Breast epithelium (tissue), 4 donors: Measurements from ENCODE around the gene RMP24.

Source experiments
- DNase-seq, 2 donors: peaks; one replicate each; pipeline ENCODE4 v3.0.0-alpha.2; 2019; ENCODE audit warnings: low spot score in 2 of 2
- H3K27ac ChIP-seq, 2 donors: fragments of 200-600 bp; sonication (generic) in 1 of 2; one replicate each; pipeline ENCODE4 v1.5.1; 2016 to 2019; ENCODE audit warnings: mild to moderate bottlenecking in 1 of 2
- H3K27me3 ChIP-seq, 2 donors: fragments of 200-600 bp; sonication (generic) in 1 of 2; one replicate each; pipeline versions ENCODE4 v1.5.1 to v1.6.0; 2017 to 2019; ENCODE audit warnings: control low read depth in 1 of 2, mild to moderate bottlenecking in 1 of 2
- H3K36me3 ChIP-seq: fragments of 200-600 bp; one replicate; pipeline ENCODE4 v1.5.1; 2019
- H3K4me1 ChIP-seq, 2 donors: fragments of 200-600 bp; sonication (generic); one replicate each; pipeline ENCODE4 v1.5.1; 2016 to 2019; ENCODE audit warnings: control low read depth in 1 of 2
- H3K4me3 ChIP-seq, 3 donors: fragments of 200-600 bp; sonication (generic); 1 replicate in 2 of 3; 2 replicates in 1 of 3; pipeline ENCODE4 v1.5.1; 2016 to 2019; ENCODE audit warnings: mild to moderate bottlenecking in 3 of 3, moderate library complexity in 2 of 3
- H3K9me3 ChIP-seq, 2 donors: fragments of 200-600 bp; sonication (generic) in 1 of 2; one replicate each; pipeline ENCODE4 v1.5.1; 2016 to 2019; ENCODE audit warnings: control low read depth in 1 of 2
- CTCF ChIP-seq, 3 donors: fragments of 450-650 bp; IDR thresholded peaks; one replicate each; pipeline ENCODE4 v1.5.1; 2016 to 2017; ENCODE audit warnings: antibody characterized with exemption in 3 of 3, mild to moderate bottlenecking in 3 of 3, moderate library complexity in 3 of 3
- POLR2A ChIP-seq: fragments of 450-650 bp; IDR thresholded peaks from one replicate; pipeline ENCODE4 v1.6.1; 2016; ENCODE audit warnings: antibody characterized with exemption, mild to moderate bottlenecking, moderate library complexity
- POLR2AphosphoS5 ChIP-seq, 3 donors: sonication (generic); formaldehyde crosslinking; IDR thresholded peaks; one replicate each; pipeline ENCODE4 v1.6.1; 2017; ENCODE audit warnings: antibody characterized with exemption in 3 of 3
- intact Hi-C: fragments of 100-400 bp; cut with DNase I; formaldehyde crosslinking; loops from one replicate; pipeline ENCODE4 v1.15.1; 2023; ENCODE audit warnings: low total_unique reads

Gene RMP24

GRCh38 chr18:35972197-35973000 lies at the start of gene RMP24:
Gene RMP24 (plus strand): TSS chr18:35972679.
- no peaks in the 10 kb centered on the region for H3K27me3 ChIP-seq
- H3K4me3 ChIP-seq = peak within 1 kb of the TSS; percentile 64 to 93 (median 89)
- peaks cover 0 to 8% of the 10 kb centered on the region in 2 donors for H3K4me1 ChIP-seq
- no peaks in the 10 kb centered on the region for H3K9me3 ChIP-seq
- H3K36me3 ChIP-seq = no peaks in the 10 kb centered on the region
- peak; percentile 92 to 95 for DNase-seq
- intact Hi-C loops = no loop called here
- TF ChIP-seq CTCF (IDR thresholded peaks at IDR 0.05) (no peak), POLR2AphosphoS5 (IDR thresholded peaks at IDR 0.05) (peak in 2 of 3 donors; percentile 72 to 85)
- H3K27ac ChIP-seq = peak within 1 kb of the TSS; percentile 90 to 94

- H3K27me3 ChIP-seq = no peaks in the 10 kb centered on the region
- H3K4me3 ChIP-seq = no peak overlapping the region
- no peaks in the 10 kb centered on the region for H3K4me1 ChIP-seq
- no peak for TF ChIP-seq POLR2AphosphoS5 (IDR thresholded peaks at IDR 0.05)
- no peak for TF ChIP-seq CTCF (IDR thresholded peaks at IDR 0.05)
- no peak for TF ChIP-seq POLR2A
- DNase-seq = no peak
- no peak overlapping the region for H3K27ac ChIP-seq
- H3K36me3 ChIP-seq = no peaks in the 10 kb centered on the region
- no peaks in the 10 kb centered on the region for H3K9me3 ChIP-seq
- intact Hi-C loops = no loop called here
Measured at GRCh38 chr18:35923939-35924684, 48.4 kb upstream of the RMP24 start.

DNA sequence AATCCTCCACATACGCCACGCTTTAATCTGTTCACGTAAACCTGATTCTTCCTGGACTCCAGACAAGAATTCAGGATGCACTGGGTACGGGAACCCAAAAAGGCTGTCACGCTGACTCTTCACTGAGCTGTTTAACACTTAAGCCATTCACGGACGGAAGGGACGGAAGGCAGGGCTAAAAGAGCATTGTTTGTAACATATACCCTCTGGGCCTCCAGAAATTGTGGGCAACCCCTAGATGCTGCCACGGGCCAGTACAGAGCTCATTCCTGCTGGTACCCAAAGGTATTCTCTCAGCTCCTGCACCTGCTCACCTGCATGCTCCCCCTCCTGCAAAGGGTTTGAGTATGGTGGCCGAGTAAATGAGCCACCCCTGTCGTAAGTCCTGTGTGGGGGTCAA lies 45.6 kb upstream of the RMP24 start:
- DNase-seq = no peak
- Histone ChIP-seq H3K36me3 (no peaks in the 10 kb centered on the region), H3K27me3 (no peaks in the 10 kb centered on the region), H3K4me3 (no peak overlapping the region), H3K4me1 (no peaks in the 10 kb centered on the region), H3K9me3 (peaks cover 6 to 16% of the 10 kb centered on the region in 2 donors), H3K27ac (no peak overlapping the region)
- intact Hi-C loops = no loop called here
- TF ChIP-seq POLR2A (no peak), POLR2AphosphoS5 (IDR thresholded peaks at IDR 0.05) (no peak), CTCF (IDR thresholded peaks at IDR 0.05) (no peak)

DNA sequence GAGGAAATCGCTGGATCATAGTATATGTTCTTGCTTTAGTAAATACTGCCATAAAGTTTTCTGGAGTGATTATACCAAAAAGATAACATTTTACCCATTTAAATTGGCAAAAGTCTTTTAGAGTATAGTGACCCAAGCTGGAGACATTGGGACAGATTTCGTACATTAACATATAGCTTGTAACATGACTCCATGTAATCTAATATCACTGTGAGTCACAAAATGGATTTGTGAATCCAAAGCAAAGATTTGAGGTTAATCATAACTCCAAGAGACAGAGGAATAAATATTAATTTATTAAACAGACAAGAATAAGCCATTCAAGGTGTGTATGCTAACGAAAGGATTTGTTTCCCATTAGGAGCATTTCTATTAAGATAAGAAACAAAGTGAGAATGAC lies 45.0 kb upstream of the RMP24 start:
- Histone ChIP-seq H3K4me3 (no peak overlapping the region), H3K27me3 (no peaks in the 10 kb centered on the region), H3K27ac (no peak overlapping the region), H3K4me1 (no peaks in the 10 kb centered on the region), H3K36me3 (no peaks in the 10 kb centered on the region), H3K9me3 (peaks cover 6 to 16% of the 10 kb centered on the region in 2 donors)
- no peak for DNase-seq
- TF ChIP-seq CTCF (IDR thresholded peaks at IDR 0.05) = no peak
- no peak for TF ChIP-seq POLR2AphosphoS5 (IDR thresholded peaks at IDR 0.05)
- no peak for TF ChIP-seq POLR2A
- intact Hi-C loops = no loop called here

DNA sequence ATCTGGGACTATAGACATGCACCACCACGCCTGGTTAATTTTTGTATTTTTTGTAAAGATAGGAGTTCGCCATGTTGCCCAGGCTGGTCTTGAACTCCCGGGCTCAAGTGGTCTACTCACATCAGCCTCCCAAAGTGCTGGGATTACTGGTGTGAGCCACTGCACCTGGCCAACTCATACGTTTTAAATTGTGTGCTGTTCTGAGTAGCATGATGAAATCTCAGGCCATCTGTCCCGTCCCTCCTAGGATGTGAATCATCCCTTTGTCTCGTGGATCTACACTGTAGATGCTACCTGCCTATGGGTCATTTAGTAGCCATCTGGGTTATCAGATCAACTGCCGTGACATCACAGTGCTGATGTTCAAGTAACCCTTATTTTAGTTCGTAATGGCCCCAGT lies 38.5 kb upstream of the RMP24 start:
- Histone ChIP-seq H3K4me3 (no peak overlapping the region), H3K27me3 (no peaks in the 10 kb centered on the region), H3K9me3 (peaks cover 6 to 16% of the 10 kb centered on the region in 2 donors), H3K4me1 (no peaks in the 10 kb centered on the region), H3K36me3 (no peaks in the 10 kb centered on the region), H3K27ac (no peak overlapping the region)
- intact Hi-C loops = no loop called here
- DNase-seq = no peak
- no peak for TF ChIP-seq POLR2AphosphoS5 (IDR thresholded peaks at IDR 0.05)
- TF ChIP-seq CTCF (IDR thresholded peaks at IDR 0.05) = no peak
- TF ChIP-seq POLR2A = no peak
